Ishikawa (cell line): ENCODE data around the gene VEPH1.

Experiments
- CEBPB ChIP-seq: IDR thresholded peaks from 2 replicates; pipeline ENCODE4 v1.6.1; 2012
- CREB1 ChIP-seq: IDR thresholded peaks from 2 replicates; pipeline ENCODE4 v1.6.1; 2012; ENCODE audit warnings: low read depth
- EGR1 ChIP-seq: IDR thresholded peaks from 2 replicates; pipeline ENCODE4 v1.6.1; 2012
- EP300 ChIP-seq: IDR thresholded peaks from 2 replicates; pipeline ENCODE4 v1.6.1; 2012; ENCODE audit warnings: borderline replicate concordance
- FOXM1 ChIP-seq: IDR thresholded peaks from 2 replicates; pipeline ENCODE4 v1.6.1; 2012; ENCODE audit warnings: low read depth, borderline replicate concordance
- MAX ChIP-seq: IDR thresholded peaks from 2 replicates; pipeline ENCODE4 v1.6.1; 2012
- NFIC ChIP-seq: IDR thresholded peaks from 2 replicates; pipeline ENCODE4 v1.6.1; 2012
- RAD21 ChIP-seq: IDR thresholded peaks from 2 replicates; pipeline ENCODE4 v1.6.1; 2012; ENCODE audit warnings: low read depth
- REST ChIP-seq: IDR thresholded peaks from 2 replicates; pipeline ENCODE4 v1.6.1; 2012; ENCODE audit warnings: low read depth, mild to moderate bottlenecking
- TAF1 ChIP-seq: IDR thresholded peaks from 2 replicates; pipeline ENCODE4 v1.6.1; 2012; ENCODE audit warnings: low read depth, mild to moderate bottlenecking
- TCF12 ChIP-seq: IDR thresholded peaks from 2 replicates; pipeline ENCODE4 v1.6.1; 2012; ENCODE audit warnings: low read depth
- TEAD4 ChIP-seq: IDR thresholded peaks from 2 replicates; pipeline ENCODE4 v1.6.1; 2012
- USF1 ChIP-seq: IDR thresholded peaks from 2 replicates; pipeline ENCODE4 v1.6.1; 2012
- YY1 ChIP-seq: IDR thresholded peaks from 2 replicates; pipeline ENCODE4 v1.6.1; 2012; ENCODE audit warnings: low read depth
- ZBTB7A ChIP-seq: IDR thresholded peaks from 2 replicates; pipeline ENCODE4 v1.6.1; 2012; ENCODE audit warnings: low read depth

The VEPH1 gene

GRCh38 chr3:157265931-157266330, 237.3 kb downstream of the VEPH1 start:
- TF ChIP-seq TAF1 (no peak), REST (no peak), TEAD4 (no peak), TCF12 (no peak), MAX (no peak), CEBPB (no peak), YY1 (no peak), RAD21 (no peak), USF1 (no peak), NFIC (no peak), CREB1 (no peak), FOXM1 (no peak), EGR1 (no peak), EP300 (no peak), ZBTB7A (no peak)

GRCh38 chr3:157263027-157263426, 240.2 kb downstream of the VEPH1 start:
- TF ChIP-seq TCF12 = no peak
- no peak for TF ChIP-seq TEAD4
- TF ChIP-seq EP300 = no peak
- no peak for TF ChIP-seq RAD21
- no peak for TF ChIP-seq ZBTB7A
- no peak for TF ChIP-seq NFIC
- no peak for TF ChIP-seq CEBPB
- TF ChIP-seq EGR1 = no peak
- TF ChIP-seq TAF1 = no peak
- no peak for TF ChIP-seq YY1
- no peak for TF ChIP-seq CREB1
- TF ChIP-seq MAX = no peak
- TF ChIP-seq REST = no peak
- no peak for TF ChIP-seq USF1
- no peak for TF ChIP-seq FOXM1

GRCh38 chr3:157261000-157261399, 242.2 kb downstream of the VEPH1 start:
- no peak for TF ChIP-seq YY1
- no peak for TF ChIP-seq REST
- no peak for TF ChIP-seq NFIC
- TF ChIP-seq TAF1 = no peak
- no peak for TF ChIP-seq CEBPB
- TF ChIP-seq CREB1 = no peak
- TF ChIP-seq TEAD4 = no peak
- TF ChIP-seq RAD21 = no peak
- no peak for TF ChIP-seq ZBTB7A
- TF ChIP-seq FOXM1 = no peak

GRCh38 chr3:157259825-157260224, 243.4 kb downstream of the VEPH1 start:
- no peak for TF ChIP-seq EP300
- TF ChIP-seq TCF12 = no peak
- no peak for TF ChIP-seq REST
- TF ChIP-seq NFIC = no peak
